ENCODE results near the gene FOXP1.

DNA sequence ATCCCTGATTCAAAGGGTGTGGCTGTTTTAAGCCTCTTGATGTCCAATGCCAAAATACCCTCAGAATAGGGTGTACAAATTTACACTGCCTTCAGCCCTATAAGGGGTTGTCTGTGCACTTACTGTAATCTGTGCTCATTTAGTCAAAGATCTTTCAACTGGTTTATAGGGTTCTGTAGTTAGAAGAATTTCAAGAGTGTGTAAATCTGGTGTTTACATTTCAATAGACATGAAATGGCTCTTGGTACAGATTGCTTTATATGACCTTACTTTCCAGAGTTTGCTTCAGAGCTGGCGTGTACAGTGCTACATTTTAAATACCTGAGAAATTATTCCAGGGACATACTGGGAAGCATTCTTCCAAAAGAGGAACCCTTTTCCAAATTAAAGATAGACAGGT is 399.3 kb downstream of the FOXP1 start:
- TF ChIP-seq, protein P1, sequence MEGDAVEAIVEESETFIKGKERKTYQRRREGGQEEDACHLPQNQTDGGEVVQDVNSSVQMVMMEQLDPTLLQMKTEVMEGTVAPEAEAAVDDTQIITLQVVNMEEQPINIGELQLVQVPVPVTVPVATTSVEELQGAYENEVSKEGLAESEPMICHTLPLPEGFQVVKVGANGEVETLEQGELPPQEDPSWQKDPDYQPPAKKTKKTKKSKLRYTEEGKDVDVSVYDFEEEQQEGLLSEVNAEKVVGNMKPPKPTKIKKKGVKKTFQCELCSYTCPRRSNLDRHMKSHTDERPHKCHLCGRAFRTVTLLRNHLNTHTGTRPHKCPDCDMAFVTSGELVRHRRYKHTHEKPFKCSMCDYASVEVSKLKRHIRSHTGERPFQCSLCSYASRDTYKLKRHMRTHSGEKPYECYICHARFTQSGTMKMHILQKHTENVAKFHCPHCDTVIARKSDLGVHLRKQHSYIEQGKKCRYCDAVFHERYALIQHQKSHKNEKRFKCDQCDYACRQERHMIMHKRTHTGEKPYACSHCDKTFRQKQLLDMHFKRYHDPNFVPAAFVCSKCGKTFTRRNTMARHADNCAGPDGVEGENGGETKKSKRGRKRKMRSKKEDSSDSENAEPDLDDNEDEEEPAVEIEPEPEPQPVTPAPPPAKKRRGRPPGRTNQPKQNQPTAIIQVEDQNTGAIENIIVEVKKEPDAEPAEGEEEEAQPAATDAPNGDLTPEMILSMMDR (IDR thresholded peaks at IDR 0.05; ENCODE audit: low read depth, low read length): no peak
- no peak for TF ChIP-seq EZH2phosphoT487 (IDR thresholded peaks at IDR 0.05; ENCODE audit: low read depth)

Data from OCI-LY3 (cell line).